CD14-positive monocyte (primary cell): ENCODE measurements around the gene PLPPR3. TPM values are rescaled to one million over a fixed set of nuclear protein-coding genes. Genes with fewer than 3 reads are reported as not detected.

Experiments used
- DNase-seq, 3 donors: peaks; one replicate each; pipeline ENCODE4 v3.0.0-alpha.2; 2011 to 2022
- H2AFZ ChIP-seq: 2 replicates; pipeline ENCODE4 v1.6.0; 2012; ENCODE audit warnings: mild to moderate bottlenecking, low read depth, low read length, inconsistent platforms; ENCODE audit not compliant: insufficient read depth, poor library complexity, severe bottlenecking
- H3K27ac ChIP-seq, 2 donors: 1 replicate in 1 of 2; 2 replicates in 1 of 2; pipeline ENCODE4 v1.5.1; 2012 to 2013; ENCODE audit warnings: low read length in 2 of 2, control low read depth in 1 of 2, inconsistent platforms in 1 of 2, low read depth in 1 of 2, mild to moderate bottlenecking in 1 of 2
- H3K27me3 ChIP-seq, 2 donors: one replicate each; pipeline versions ENCODE4 v1.6.0 to v1.6.1; 2011 to 2013; ENCODE audit warnings: low read length in 2 of 2; ENCODE audit not compliant: control insufficient read depth in 2 of 2, insufficient read depth in 2 of 2
- H3K36me3 ChIP-seq, 2 donors: replicated peaks in 1 of 2; 1 replicate in 1 of 2; 2 replicates in 1 of 2; pipeline versions ENCODE4 v1.5.1 to v1.6.1; 2012 to 2013; ENCODE audit warnings: low read length in 2 of 2, control low read depth in 1 of 2, inconsistent platforms in 1 of 2, mild to moderate bottlenecking in 1 of 2; ENCODE audit not compliant: insufficient read depth in 2 of 2, control insufficient read depth in 1 of 2
- H3K4me1 ChIP-seq, 2 donors: 1 replicate in 1 of 2; 2 replicates in 1 of 2; pipeline versions ENCODE4 v1.5.1 to v1.6.1; 2012 to 2013; ENCODE audit warnings: low read length in 2 of 2, control low read depth in 1 of 2, inconsistent platforms in 1 of 2, mild to moderate bottlenecking in 1 of 2, moderate library complexity in 1 of 2; ENCODE audit not compliant: insufficient read depth in 2 of 2, control insufficient read depth in 1 of 2
- H3K4me2 ChIP-seq: replicated peaks from 2 replicates; pipeline ENCODE3; 2012; ENCODE audit warnings: low read length, moderate library complexity, mild to moderate bottlenecking; ENCODE audit not compliant: poor library complexity, severe bottlenecking; ENCODE audit errors: extremely low read depth
- H3K4me3 ChIP-seq, 3 experiments: fragments of 200-600 bp in 1 of 3; sonication (generic) in 1 of 3; replicated peaks in 1 of 3; 1 replicate in 2 of 3; 2 replicates in 1 of 3; pipeline ENCODE4 v1.5.1; 2011 to 2013; ENCODE audit warnings: low read length in 3 of 3, mild to moderate bottlenecking in 3 of 3, control low read depth in 2 of 3, low read depth in 2 of 3, inconsistent platforms in 1 of 3, moderate library complexity in 1 of 3
- H3K79me2 ChIP-seq: 2 replicates; pipeline ENCODE4 v1.6.0; 2012; ENCODE audit warnings: mild to moderate bottlenecking, control low read depth, inconsistent platforms, low read length, moderate library complexity; ENCODE audit not compliant: insufficient read depth
- H3K9ac ChIP-seq: 2 replicates; pipeline ENCODE4 v1.6.0; 2017; ENCODE audit warnings: low read length, mild to moderate bottlenecking; ENCODE audit not compliant: insufficient read depth, poor library complexity, severe bottlenecking
- H3K9me3 ChIP-seq, 2 donors: replicated peaks in 1 of 2; 1 replicate in 1 of 2; 2 replicates in 1 of 2; pipeline versions ENCODE4 v1.5.1 to v1.6.1; 2012 to 2013; ENCODE audit warnings: low read length in 2 of 2, control low read depth in 1 of 2; ENCODE audit not compliant: control insufficient read depth in 1 of 2, insufficient read depth in 1 of 2
- H4K20me1 ChIP-seq: 2 replicates; pipeline ENCODE4 v1.6.0; 2012; ENCODE audit warnings: mild to moderate bottlenecking, low read length, control low read depth, moderate library complexity; ENCODE audit not compliant: insufficient read depth
- H3K27ac Mint-ChIP-seq, 7 donors: one replicate each; pipeline ENCODE4 v1.8.0; 2020; ENCODE audit warnings: mild to moderate bottlenecking in 7 of 7, mixed read lengths in 7 of 7, moderate library complexity in 6 of 7, inconsistent platforms in 2 of 7
- H3K27me3 Mint-ChIP-seq, 3 donors: one replicate each; pipeline ENCODE4 v1.8.0; 2021 to 2022; ENCODE audit warnings: low read depth in 3 of 3, mild to moderate bottlenecking in 3 of 3, mixed read lengths in 3 of 3, moderate library complexity in 3 of 3, inconsistent platforms in 1 of 3
- H3K36me3 Mint-ChIP-seq, 2 donors: one replicate each; pipeline ENCODE4 v1.8.0; 2020; ENCODE audit warnings: mixed read lengths in 2 of 2, inconsistent platforms in 1 of 2, mild to moderate bottlenecking in 1 of 2
- H3K4me1 Mint-ChIP-seq: one replicate; pipeline ENCODE4 v1.8.0; 2020; ENCODE audit warnings: mild to moderate bottlenecking, mixed read lengths
- H3K4me3 Mint-ChIP-seq, 2 donors: one replicate each; pipeline ENCODE4 v1.8.0; 2020; ENCODE audit warnings: mild to moderate bottlenecking in 2 of 2, mixed read lengths in 2 of 2, moderate library complexity in 1 of 2
- H3K9me3 Mint-ChIP-seq, 7 donors: one replicate each; pipeline ENCODE4 v1.8.0; 2020 to 2022; ENCODE audit warnings: mixed read lengths in 7 of 7, mild to moderate bottlenecking in 6 of 7, moderate library complexity in 6 of 7, inconsistent platforms in 2 of 7
- CTCF ChIP-seq: fragments of 200-600 bp; IDR thresholded peaks from one replicate; pipeline ENCODE4 v1.8.0; 2022; ENCODE audit warnings: antibody characterized with exemption, mild to moderate bottlenecking
- WGBS: methylation state at CpG from one replicate; pipeline ENCODE4 v1.1.5; 2013; ENCODE audit warnings: missing lambda C conversion rate; ENCODE audit not compliant: insufficient coverage; 5-methylcytosine and 5-hydroxymethylcytosine counted together
- intact Hi-C, 2 donors: fragments of 100-400 bp; cut with micrococcal nuclease; formaldehyde crosslinking; loops; one replicate each; pipeline versions ENCODE4 v1.15.0 to v1.15.1; 2023
- polyA plus RNA-seq, 3 donors: library from polyadenylated mRNA; depleted of rRNA in 1 of 3; unstranded in 2 of 3; stranded (reverse) in 1 of 3; fragments of 300-500 nt in 2 of 3; fragments of >200 nt in 1 of 3; fragmentation: Illumina TruSeq in 2 of 3; gene quantifications; 1 replicate in 2 of 3; 2 replicates in 1 of 3; pipeline ENCODE4 v1.2.3, GENCODE V29; 2012 to 2021

Gene PLPPR3
- polyA plus RNA-seq, 3 donors, result 1.2 TPM; not detected in 2

GRCh38 chr19:805166-805551 lies 16.6 kb downstream of the PLPPR3 start:
- Histone ChIP-seq H3K27ac (no peak overlapping the region), H3K36me3 (peaks cover 80 to 98% of the 10 kb centered on the region in 2 donors), H3K4me2 (no peak overlapping the region), H3K9me3 (no peaks in the 10 kb centered on the region), H3K27me3 (no peaks in the 10 kb centered on the region), H3K79me2 (peaks cover 98% of the 10 kb centered on the region), H3K4me3 (no peak overlapping the region), H3K4me1 (peaks cover 14 to 18% of the 10 kb centered on the region in 2 donors), H4K20me1 (peaks cover 100% of the 10 kb centered on the region), H2AFZ (no peak overlapping the region), H3K9ac (no peak overlapping the region)
- intact Hi-C loops, result no loop called here
- WGBS, result 92% methylated on average over 26 of the region's 33 CpGs
- H3K36me3 Mint-ChIP-seq, result peaks cover 45 to 82% of the 10 kb centered on the region in 2 donors
- H3K9me3 Mint-ChIP-seq, result no peaks in the 10 kb centered on the region
- H3K27ac Mint-ChIP-seq, result no peak overlapping the region
- no peak for DNase-seq
- H3K27me3 Mint-ChIP-seq, result no peaks in the 10 kb centered on the region
- H3K4me3 Mint-ChIP-seq, result no peak overlapping the region
- TF ChIP-seq CTCF, result peak; percentile 55
- peaks cover 11% of the 10 kb centered on the region for H3K4me1 Mint-ChIP-seq

- intact Hi-C loops, result no loop called here
- Histone ChIP-seq H3K9me3 (no peaks in the 10 kb centered on the region), H3K4me2 (no peak overlapping the region), H3K9ac (no peak overlapping the region), H3K79me2 (peaks cover 100% of the 10 kb centered on the region), H2AFZ (no peak overlapping the region), H3K4me1 (peaks cover 19 to 24% of the 10 kb centered on the region in 2 donors), H4K20me1 (peaks cover 100% of the 10 kb centered on the region), H3K27ac (no peak overlapping the region), H3K36me3 (peaks cover 75 to 93% of the 10 kb centered on the region in 2 donors), H3K4me3 (no peak overlapping the region), H3K27me3 (no peaks in the 10 kb centered on the region)
- H3K9me3 Mint-ChIP-seq, result no peaks in the 10 kb centered on the region
- 95% methylated on average over 53 of the region's 53 CpGs for WGBS
- no peak overlapping the region for H3K4me3 Mint-ChIP-seq
- no peaks in the 10 kb centered on the region for H3K27me3 Mint-ChIP-seq
- peaks cover 17% of the 10 kb centered on the region for H3K4me1 Mint-ChIP-seq
- TF ChIP-seq CTCF, result no peak
- DNase-seq, result no peak
- H3K36me3 Mint-ChIP-seq, result peaks cover 41 to 82% of the 10 kb centered on the region in 2 donors
- peak overlapping the region in 1 of 7 donors; percentile 31 for H3K27ac Mint-ChIP-seq
Measured at GRCh38 chr19:804419-805165, 17.2 kb downstream of the PLPPR3 start.
